CD14-positive monocyte (primary cell): ENCODE data around the gene GULP1. TPM values are rescaled to one million over a fixed set of nuclear protein-coding genes. Genes with fewer than 3 reads are reported as not detected.

Experiments used
- DNase-seq, 3 donors: peaks; one replicate each; pipeline ENCODE4 v3.0.0-alpha.2; 2011 to 2022
- H2AFZ ChIP-seq: 2 replicates; pipeline ENCODE4 v1.6.0; 2012; ENCODE audit warnings: mild to moderate bottlenecking, low read depth, low read length, inconsistent platforms; ENCODE audit not compliant: insufficient read depth, poor library complexity, severe bottlenecking
- H3K27ac ChIP-seq, 2 donors: 1 replicate in 1 of 2; 2 replicates in 1 of 2; pipeline ENCODE4 v1.5.1; 2012 to 2013; ENCODE audit warnings: low read length in 2 of 2, control low read depth in 1 of 2, inconsistent platforms in 1 of 2, low read depth in 1 of 2, mild to moderate bottlenecking in 1 of 2
- H3K27me3 ChIP-seq, 2 donors: one replicate each; pipeline versions ENCODE4 v1.6.0 to v1.6.1; 2011 to 2013; ENCODE audit warnings: low read length in 2 of 2; ENCODE audit not compliant: control insufficient read depth in 2 of 2, insufficient read depth in 2 of 2
- H3K36me3 ChIP-seq, 2 donors: replicated peaks in 1 of 2; 1 replicate in 1 of 2; 2 replicates in 1 of 2; pipeline versions ENCODE4 v1.5.1 to v1.6.1; 2012 to 2013; ENCODE audit warnings: low read length in 2 of 2, control low read depth in 1 of 2, inconsistent platforms in 1 of 2, mild to moderate bottlenecking in 1 of 2; ENCODE audit not compliant: insufficient read depth in 2 of 2, control insufficient read depth in 1 of 2
- H3K4me1 ChIP-seq, 2 donors: 1 replicate in 1 of 2; 2 replicates in 1 of 2; pipeline versions ENCODE4 v1.5.1 to v1.6.1; 2012 to 2013; ENCODE audit warnings: low read length in 2 of 2, control low read depth in 1 of 2, inconsistent platforms in 1 of 2, mild to moderate bottlenecking in 1 of 2, moderate library complexity in 1 of 2; ENCODE audit not compliant: insufficient read depth in 2 of 2, control insufficient read depth in 1 of 2
- H3K4me2 ChIP-seq: replicated peaks from 2 replicates; pipeline ENCODE3; 2012; ENCODE audit warnings: low read length, moderate library complexity, mild to moderate bottlenecking; ENCODE audit not compliant: poor library complexity, severe bottlenecking; ENCODE audit errors: extremely low read depth
- H3K4me3 ChIP-seq, 3 experiments: fragments of 200-600 bp in 1 of 3; sonication (generic) in 1 of 3; replicated peaks in 1 of 3; 1 replicate in 2 of 3; 2 replicates in 1 of 3; pipeline ENCODE4 v1.5.1; 2011 to 2013; ENCODE audit warnings: low read length in 3 of 3, mild to moderate bottlenecking in 3 of 3, control low read depth in 2 of 3, low read depth in 2 of 3, inconsistent platforms in 1 of 3, moderate library complexity in 1 of 3
- H3K79me2 ChIP-seq: 2 replicates; pipeline ENCODE4 v1.6.0; 2012; ENCODE audit warnings: mild to moderate bottlenecking, control low read depth, inconsistent platforms, low read length, moderate library complexity; ENCODE audit not compliant: insufficient read depth
- H3K9ac ChIP-seq: 2 replicates; pipeline ENCODE4 v1.6.0; 2017; ENCODE audit warnings: low read length, mild to moderate bottlenecking; ENCODE audit not compliant: insufficient read depth, poor library complexity, severe bottlenecking
- H3K9me3 ChIP-seq, 2 donors: replicated peaks in 1 of 2; 1 replicate in 1 of 2; 2 replicates in 1 of 2; pipeline versions ENCODE4 v1.5.1 to v1.6.1; 2012 to 2013; ENCODE audit warnings: low read length in 2 of 2, control low read depth in 1 of 2; ENCODE audit not compliant: control insufficient read depth in 1 of 2, insufficient read depth in 1 of 2
- H4K20me1 ChIP-seq: 2 replicates; pipeline ENCODE4 v1.6.0; 2012; ENCODE audit warnings: mild to moderate bottlenecking, low read length, control low read depth, moderate library complexity; ENCODE audit not compliant: insufficient read depth
- H3K27ac Mint-ChIP-seq, 7 donors: one replicate each; pipeline ENCODE4 v1.8.0; 2020; ENCODE audit warnings: mild to moderate bottlenecking in 7 of 7, mixed read lengths in 7 of 7, moderate library complexity in 6 of 7, inconsistent platforms in 2 of 7
- H3K27me3 Mint-ChIP-seq, 3 donors: one replicate each; pipeline ENCODE4 v1.8.0; 2021 to 2022; ENCODE audit warnings: low read depth in 3 of 3, mild to moderate bottlenecking in 3 of 3, mixed read lengths in 3 of 3, moderate library complexity in 3 of 3, inconsistent platforms in 1 of 3
- H3K36me3 Mint-ChIP-seq, 2 donors: one replicate each; pipeline ENCODE4 v1.8.0; 2020; ENCODE audit warnings: mixed read lengths in 2 of 2, inconsistent platforms in 1 of 2, mild to moderate bottlenecking in 1 of 2
- H3K4me1 Mint-ChIP-seq: one replicate; pipeline ENCODE4 v1.8.0; 2020; ENCODE audit warnings: mild to moderate bottlenecking, mixed read lengths
- H3K4me3 Mint-ChIP-seq, 2 donors: one replicate each; pipeline ENCODE4 v1.8.0; 2020; ENCODE audit warnings: mild to moderate bottlenecking in 2 of 2, mixed read lengths in 2 of 2, moderate library complexity in 1 of 2
- H3K9me3 Mint-ChIP-seq, 7 donors: one replicate each; pipeline ENCODE4 v1.8.0; 2020 to 2022; ENCODE audit warnings: mixed read lengths in 7 of 7, mild to moderate bottlenecking in 6 of 7, moderate library complexity in 6 of 7, inconsistent platforms in 2 of 7
- WGBS: methylation state at CpG from one replicate; pipeline ENCODE4 v1.1.5; 2013; ENCODE audit warnings: missing lambda C conversion rate; ENCODE audit not compliant: insufficient coverage; 5-methylcytosine and 5-hydroxymethylcytosine counted together
- intact Hi-C, 2 donors: fragments of 100-400 bp; cut with micrococcal nuclease; formaldehyde crosslinking; loops; one replicate each; pipeline versions ENCODE4 v1.15.0 to v1.15.1; 2023
- polyA plus RNA-seq, 3 donors: library from polyadenylated mRNA; depleted of rRNA in 1 of 3; unstranded in 2 of 3; stranded (reverse) in 1 of 3; fragments of 300-500 nt in 2 of 3; fragments of >200 nt in 1 of 3; fragmentation: Illumina TruSeq in 2 of 3; gene quantifications; 1 replicate in 2 of 3; 2 replicates in 1 of 3; pipeline ENCODE4 v1.2.3, GENCODE V29; 2012 to 2021
- TF ChIP-seq, protein P1 (sequence below): fragments of 200-600 bp; IDR thresholded peaks from one replicate; pipeline ENCODE4 v1.8.0; 2022; ENCODE audit warnings: antibody characterized with exemption, mild to moderate bottlenecking

Gene GULP1
- polyA plus RNA-seq, 3 donors, result not detected

DNA sequence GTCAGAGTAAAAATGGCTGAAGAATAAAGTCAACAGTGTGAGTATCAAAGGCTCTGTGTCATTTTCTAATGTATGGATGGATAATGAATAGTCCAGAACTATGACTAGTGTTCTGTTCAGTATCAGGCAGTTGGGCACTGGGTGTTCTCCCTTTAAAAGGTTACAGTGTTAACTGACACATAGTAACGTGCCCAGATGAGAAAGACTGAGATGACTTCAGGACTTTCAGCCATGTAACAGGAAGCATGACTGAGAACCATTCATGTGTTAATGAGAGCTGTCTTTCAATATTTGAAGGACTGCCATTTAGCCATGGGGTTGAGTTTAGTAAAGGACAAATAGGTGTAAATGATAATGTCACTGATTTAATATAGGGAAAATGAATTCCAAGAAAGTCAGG lies 187.1 kb downstream of the GULP1 start:
- H4K20me1 ChIP-seq, result no peaks in the 10 kb centered on the region
- no peak overlapping the region for H3K27ac ChIP-seq
- WGBS, result 60% methylated on average over 1 of the region's 1 CpG
- Mint-ChIP-seq H3K27ac (no peak overlapping the region), H3K36me3 (no peaks in the 10 kb centered on the region), H3K9me3 (no peaks in the 10 kb centered on the region), H3K4me1 (no peaks in the 10 kb centered on the region), H3K4me3 (no peak overlapping the region), H3K27me3 (no peaks in the 10 kb centered on the region)
- no peaks in the 10 kb centered on the region for H3K4me1 ChIP-seq
- intact Hi-C loops, result no loop called here
- no peaks in the 10 kb centered on the region for H3K79me2 ChIP-seq
- no peaks in the 10 kb centered on the region for H3K27me3 ChIP-seq
- no peak overlapping the region for H3K4me2 ChIP-seq
- no peak overlapping the region for H3K4me3 ChIP-seq
- no peak overlapping the region for H2AFZ ChIP-seq
- DNase-seq, result no peak
- TF ChIP-seq, protein P1, sequence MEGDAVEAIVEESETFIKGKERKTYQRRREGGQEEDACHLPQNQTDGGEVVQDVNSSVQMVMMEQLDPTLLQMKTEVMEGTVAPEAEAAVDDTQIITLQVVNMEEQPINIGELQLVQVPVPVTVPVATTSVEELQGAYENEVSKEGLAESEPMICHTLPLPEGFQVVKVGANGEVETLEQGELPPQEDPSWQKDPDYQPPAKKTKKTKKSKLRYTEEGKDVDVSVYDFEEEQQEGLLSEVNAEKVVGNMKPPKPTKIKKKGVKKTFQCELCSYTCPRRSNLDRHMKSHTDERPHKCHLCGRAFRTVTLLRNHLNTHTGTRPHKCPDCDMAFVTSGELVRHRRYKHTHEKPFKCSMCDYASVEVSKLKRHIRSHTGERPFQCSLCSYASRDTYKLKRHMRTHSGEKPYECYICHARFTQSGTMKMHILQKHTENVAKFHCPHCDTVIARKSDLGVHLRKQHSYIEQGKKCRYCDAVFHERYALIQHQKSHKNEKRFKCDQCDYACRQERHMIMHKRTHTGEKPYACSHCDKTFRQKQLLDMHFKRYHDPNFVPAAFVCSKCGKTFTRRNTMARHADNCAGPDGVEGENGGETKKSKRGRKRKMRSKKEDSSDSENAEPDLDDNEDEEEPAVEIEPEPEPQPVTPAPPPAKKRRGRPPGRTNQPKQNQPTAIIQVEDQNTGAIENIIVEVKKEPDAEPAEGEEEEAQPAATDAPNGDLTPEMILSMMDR, result no peak
- H3K9me3 ChIP-seq, result peaks cover 0 to 6% of the 10 kb centered on the region in 2 donors
- no peak overlapping the region for H3K9ac ChIP-seq
- H3K36me3 ChIP-seq, result no peaks in the 10 kb centered on the region

DNA sequence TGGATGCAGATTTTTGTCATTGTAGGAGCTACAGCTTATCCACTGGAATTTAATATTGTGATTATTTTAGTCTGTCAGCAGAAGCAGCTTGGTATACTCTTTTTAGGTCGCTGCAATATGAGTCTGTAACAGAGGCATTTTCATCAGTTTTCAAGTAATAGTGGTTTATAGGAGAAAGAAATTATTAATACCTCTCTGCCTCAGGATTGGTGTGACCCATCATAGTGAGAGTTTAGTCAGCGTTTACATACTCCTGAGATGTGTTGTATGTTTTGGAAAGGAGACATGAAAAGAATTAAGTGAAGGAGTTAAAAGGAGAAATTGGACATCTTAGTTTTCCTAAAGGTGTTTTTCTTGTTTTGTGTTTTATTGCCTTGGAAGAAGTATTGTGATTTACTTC lies 189.8 kb downstream of the GULP1 start:
- no peaks in the 10 kb centered on the region for H3K79me2 ChIP-seq
- H3K4me3 Mint-ChIP-seq, result no peak overlapping the region
- TF ChIP-seq, protein P1, result no peak
- no peak for DNase-seq
- no peaks in the 10 kb centered on the region for H3K36me3 ChIP-seq
- no peaks in the 10 kb centered on the region for H3K4me1 Mint-ChIP-seq
- H3K9ac ChIP-seq, result no peak overlapping the region
- no peak overlapping the region for H3K4me2 ChIP-seq
- no peak overlapping the region for H3K4me3 ChIP-seq
- no peak overlapping the region for H3K27ac ChIP-seq
- no CpG with 5 or more reads among the region's 2 CpGs for WGBS
- no peaks in the 10 kb centered on the region for H3K27me3 Mint-ChIP-seq
- no peaks in the 10 kb centered on the region for H3K36me3 Mint-ChIP-seq
- H4K20me1 ChIP-seq, result no peaks in the 10 kb centered on the region
- no peaks in the 10 kb centered on the region for H3K27me3 ChIP-seq
- no peaks in the 10 kb centered on the region for H3K4me1 ChIP-seq
- H3K9me3 Mint-ChIP-seq, result no peaks in the 10 kb centered on the region
- H3K27ac Mint-ChIP-seq, result no peak overlapping the region
- H2AFZ ChIP-seq, result no peak overlapping the region
- intact Hi-C loops, result no loop called here
- H3K9me3 ChIP-seq, result no peaks in the 10 kb centered on the region
